GM18951 (cell line): Measurements from ENCODE around the gene PYM1.

Experiments
- POLR2A ChIP-seq: IDR thresholded peaks from 4 replicates; pipeline ENCODE4 v1.6.1; 2011; ENCODE audit warnings: mild to moderate bottlenecking; ENCODE audit not compliant: insufficient read length, insufficient read depth; ENCODE audit errors: extremely low read depth
- in situ Hi-C: fragments of 300-500 bp; cut with MboI; formaldehyde crosslinking; loops from one replicate; pipeline ENCODE4 v1.12.0; 2022; ENCODE audit warnings: low sequenced_read_pairs, mixed read lengths, inconsistent platforms; ENCODE audit not compliant: unreplicated experiment

Gene PYM1

DNA sequence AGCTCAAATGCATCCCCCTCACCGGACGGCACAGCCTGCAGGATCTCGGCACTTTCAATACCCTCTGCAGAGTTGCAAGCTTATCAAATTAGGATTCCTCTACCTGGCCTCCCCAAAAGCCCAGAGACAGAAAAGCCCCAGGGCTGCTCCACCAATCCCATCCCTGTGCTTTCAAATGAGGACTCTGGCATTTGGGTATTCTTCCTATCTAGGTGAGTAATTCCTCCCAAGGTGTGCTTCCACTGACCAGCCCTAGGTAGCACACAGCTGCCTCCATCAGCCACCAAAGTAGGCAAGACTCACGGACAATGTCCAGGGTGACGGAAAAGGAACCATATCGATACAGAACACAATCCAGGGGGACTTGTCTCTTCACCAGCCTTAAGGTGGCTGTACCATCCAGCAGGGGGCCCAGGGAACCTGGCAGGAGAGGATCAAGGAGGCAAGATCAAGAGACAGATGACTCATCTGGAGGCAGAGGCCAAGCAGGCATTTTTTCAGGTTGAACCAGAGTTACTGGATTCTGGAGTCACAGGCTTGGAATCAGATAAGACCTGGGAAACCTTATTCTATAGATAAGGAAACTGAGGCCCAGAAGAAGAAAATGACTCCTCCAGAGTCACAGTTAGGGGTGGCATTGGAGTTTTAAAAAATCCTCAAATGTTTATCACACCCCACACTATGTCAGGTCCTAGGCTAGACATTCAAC is 28.3 kb upstream of the PYM1 start:
- TF ChIP-seq POLR2A = no peak
- in situ Hi-C loops = no loop called here

DNA sequence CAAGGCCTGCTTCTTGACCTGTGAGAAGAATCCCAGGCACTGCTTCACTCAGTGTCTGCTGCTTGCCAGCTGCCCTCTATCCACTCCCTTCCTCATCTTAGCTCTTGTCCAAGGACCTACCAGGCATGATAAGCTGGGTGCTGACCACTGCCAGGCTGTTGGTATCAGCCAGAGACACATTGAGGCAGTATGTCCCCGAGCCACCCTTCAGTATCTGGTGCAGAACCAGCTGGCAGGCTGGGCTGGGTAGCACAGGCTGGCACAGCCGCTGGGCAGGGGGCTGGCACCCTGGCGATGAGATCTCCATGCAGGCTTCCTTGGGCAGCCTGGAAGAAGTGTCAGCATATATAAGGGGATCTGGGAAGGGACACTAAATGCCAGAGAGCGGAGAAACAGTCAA is 27.6 kb upstream of the PYM1 start:
- no peak for TF ChIP-seq POLR2A
- in situ Hi-C loops = no loop called here

DNA sequence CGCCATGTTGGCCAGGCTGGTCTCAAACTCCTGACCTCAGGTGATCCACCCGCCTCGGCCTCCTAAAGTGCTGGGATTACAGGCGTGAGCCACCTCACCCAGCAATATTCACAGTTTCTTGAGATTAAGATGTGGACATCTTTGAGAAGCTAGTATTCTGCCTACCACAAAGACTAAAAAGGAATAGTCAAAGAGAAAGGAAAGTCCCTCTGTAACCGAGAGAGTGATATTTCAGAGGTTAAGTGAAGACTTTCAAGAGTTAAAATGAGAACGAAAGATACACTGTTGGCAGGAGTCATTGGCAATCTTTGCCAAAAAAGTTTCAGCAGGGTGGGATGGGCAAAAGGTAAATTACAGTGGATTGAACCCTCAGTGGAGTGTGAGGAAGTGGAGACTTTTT is 18.9 kb upstream of the PYM1 start:
- in situ Hi-C loops = loop anchor here (10.0 kb wide), 1 partner anchor 202 kb away; the partner anchor contains the start of gene GDF11
- TF ChIP-seq POLR2A = no peak

DNA sequence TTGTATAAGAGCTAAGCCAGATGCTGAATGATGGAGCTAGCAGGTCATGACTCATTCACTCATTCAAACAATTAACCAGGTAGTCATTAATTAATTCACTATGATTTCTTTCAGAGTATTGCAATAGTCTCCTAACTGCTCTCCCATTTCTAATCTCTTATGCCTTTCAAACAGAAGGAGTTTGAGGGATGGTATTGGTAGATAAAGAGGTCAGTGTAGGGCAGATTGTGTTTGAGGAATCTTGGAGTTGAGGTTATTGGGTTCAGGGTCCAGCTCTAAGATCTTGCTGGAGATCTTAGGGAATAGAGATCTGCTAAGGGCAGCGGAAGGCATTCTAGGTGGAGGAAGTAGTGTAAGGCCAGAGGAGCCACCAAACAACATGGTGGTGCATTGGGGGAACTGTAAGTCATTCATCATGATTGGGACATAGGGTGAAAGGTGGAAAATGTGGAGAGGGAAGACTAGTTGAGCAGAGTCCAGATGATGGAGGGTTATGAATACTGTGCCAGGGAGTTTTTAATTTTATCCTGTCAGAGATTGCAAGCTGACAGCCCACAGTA is 15.0 kb upstream of the PYM1 start:
- in situ Hi-C loops = loop anchor here (10.0 kb wide), 1 partner anchor 198 kb away; the partner anchor contains the start of gene GDF11
- no peak for TF ChIP-seq POLR2A

DNA sequence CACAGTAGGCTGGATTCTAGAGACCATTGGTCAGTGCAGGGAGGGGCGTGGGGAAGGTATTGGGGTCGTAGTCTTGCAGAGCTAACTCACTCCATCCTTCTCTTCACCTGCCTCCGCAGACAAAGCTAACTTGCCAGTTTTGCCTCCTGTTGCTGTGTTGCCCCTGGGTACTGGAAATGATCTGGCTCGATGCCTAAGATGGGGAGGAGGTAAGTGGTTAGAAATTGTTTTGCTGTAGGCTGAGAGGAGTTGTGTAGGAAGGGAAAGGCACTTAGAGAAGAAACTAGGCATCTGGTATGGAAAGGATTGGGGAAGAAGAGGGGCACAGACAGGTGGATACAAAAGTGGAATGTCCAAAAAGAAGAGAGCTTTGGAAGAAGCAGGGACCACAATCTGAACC is 14.4 kb upstream of the PYM1 start:
- TF ChIP-seq POLR2A = no peak
- in situ Hi-C loops = loop anchor here (10.0 kb wide), 1 partner anchor 197 kb away; the partner anchor contains the start of gene GDF11

DNA sequence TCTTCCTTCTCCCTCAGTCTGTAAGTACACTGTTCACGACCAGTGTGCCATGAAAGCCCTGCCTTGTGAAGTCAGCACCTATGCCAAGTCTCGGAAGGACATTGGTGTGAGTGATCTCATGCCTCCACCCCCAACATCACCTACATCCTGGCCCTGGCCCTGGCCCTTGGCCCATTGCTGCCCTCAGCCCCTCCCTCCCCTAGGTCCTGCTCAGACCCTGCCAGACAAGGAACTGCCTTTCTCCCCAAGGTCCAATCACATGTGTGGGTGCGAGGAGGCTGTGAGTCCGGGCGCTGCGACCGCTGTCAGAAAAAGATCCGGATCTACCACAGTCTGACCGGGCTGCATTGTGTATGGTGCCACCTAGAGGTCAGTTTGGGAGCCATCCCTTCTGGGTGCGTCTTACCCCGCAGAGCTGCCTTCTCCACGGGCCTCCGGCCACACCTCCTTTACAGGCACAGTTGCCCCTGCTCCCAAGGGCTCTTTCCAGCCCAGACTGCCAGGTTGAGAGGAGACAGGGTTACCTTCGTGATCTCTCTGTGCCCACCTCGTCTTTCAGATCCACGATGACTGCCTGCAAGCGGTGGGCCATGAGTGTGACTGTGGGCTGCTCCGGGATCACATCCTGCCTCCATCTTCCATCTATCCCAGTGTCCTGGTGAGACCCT is 12.5 kb upstream of the PYM1 start:
- in situ Hi-C loops = loop anchor here (10.0 kb wide), 1 partner anchor 195 kb away; the partner anchor contains the start of gene GDF11
- no peak for TF ChIP-seq POLR2A

DNA sequence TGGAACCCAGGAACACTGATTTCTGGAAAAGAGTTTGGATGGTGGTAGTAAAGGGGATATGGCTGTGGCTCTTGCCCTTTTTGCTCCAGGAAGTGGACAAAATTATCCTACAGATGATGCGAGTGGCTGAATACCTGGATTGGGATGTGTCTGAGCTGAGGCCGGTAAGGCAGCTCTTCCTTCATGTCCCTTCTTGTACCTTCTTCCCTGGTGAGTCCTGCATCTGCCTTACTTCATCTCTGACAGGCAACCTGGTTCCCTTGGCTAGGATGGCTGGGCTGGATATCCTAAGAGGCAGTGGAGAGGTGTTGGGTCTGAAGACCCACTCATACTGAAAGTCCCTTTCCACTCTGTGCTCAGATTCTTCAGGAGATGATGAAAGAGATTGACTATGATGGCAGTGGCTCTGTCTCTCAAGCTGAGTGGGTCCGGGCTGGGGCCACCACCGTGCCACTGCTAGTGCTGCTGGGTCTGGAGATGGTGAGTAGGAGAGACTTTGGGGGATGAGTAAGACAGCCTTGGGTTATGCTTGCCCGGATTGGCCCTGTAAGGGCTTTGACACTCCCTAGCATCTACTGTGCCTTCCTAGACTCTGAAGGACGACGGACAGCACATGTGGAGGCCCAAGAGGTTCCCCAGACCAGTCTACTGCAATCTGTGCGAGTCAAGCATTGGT is 11.3 kb upstream of the PYM1 start:
- TF ChIP-seq POLR2A = no peak
- in situ Hi-C loops = no loop called here

DNA sequence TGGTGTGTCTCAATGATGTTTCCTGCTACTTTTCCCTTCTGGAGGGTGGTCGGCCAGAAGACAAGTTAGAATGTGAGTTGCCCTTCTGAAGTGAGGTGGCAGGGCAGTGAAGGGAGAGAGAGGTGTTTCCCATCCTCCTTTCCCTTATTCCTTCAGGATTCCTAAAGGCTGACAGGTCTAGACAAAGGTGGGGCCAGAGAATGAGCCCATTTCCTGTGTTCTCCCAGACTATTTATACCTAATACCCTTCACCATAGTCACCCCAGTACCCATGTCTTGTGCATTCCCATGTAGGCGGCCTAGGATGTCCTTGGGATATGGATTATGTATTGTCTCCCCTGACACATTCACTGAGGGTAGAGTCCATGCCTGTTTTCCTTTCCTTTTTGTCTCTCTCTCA is 10.3 kb upstream of the PYM1 start:
- in situ Hi-C loops = no loop called here
- no peak for TF ChIP-seq POLR2A

DNA sequence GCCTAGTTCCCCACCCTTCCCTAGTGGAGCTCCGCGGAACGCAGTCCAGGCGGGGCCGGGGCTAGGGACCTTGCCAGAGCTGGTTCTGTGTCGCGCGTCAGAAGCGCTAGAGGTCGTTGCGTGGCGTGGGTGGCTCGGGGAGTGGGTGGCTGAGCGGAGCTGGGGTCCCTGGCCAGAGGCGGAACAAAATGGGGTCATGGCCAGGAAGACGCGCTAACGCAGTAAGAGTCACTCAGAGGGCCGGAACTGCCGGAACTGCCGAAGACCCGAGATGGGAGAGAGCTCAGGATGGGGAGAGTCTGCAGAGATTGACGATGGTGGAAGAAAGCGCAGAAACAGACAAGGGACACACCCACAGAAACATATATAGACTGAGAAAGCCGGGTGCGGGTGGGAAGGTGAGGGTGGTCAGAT is 8.1 kb upstream of the PYM1 start:
- no peak for TF ChIP-seq POLR2A
- in situ Hi-C loops = no loop called here

DNA sequence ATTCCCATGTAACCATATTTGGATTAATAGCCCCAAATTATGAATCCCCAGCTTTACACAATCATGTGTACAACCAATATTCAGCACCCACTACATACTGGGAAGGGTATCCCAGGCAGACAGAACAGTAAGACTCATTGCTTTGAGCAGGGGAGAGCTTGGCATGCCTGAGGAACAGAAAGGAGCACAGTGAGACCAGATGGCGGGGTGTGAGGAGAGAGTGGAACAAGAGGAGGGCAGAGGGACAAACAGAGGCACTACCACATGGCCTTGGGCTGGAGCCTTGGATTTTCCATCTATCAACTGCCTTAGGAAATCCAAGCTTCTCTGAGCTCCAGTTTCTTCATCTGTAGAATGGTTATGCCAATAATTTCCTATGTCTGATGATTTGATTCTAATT is 7.1 kb upstream of the PYM1 start:
- no peak for TF ChIP-seq POLR2A
- in situ Hi-C loops = no loop called here

DNA sequence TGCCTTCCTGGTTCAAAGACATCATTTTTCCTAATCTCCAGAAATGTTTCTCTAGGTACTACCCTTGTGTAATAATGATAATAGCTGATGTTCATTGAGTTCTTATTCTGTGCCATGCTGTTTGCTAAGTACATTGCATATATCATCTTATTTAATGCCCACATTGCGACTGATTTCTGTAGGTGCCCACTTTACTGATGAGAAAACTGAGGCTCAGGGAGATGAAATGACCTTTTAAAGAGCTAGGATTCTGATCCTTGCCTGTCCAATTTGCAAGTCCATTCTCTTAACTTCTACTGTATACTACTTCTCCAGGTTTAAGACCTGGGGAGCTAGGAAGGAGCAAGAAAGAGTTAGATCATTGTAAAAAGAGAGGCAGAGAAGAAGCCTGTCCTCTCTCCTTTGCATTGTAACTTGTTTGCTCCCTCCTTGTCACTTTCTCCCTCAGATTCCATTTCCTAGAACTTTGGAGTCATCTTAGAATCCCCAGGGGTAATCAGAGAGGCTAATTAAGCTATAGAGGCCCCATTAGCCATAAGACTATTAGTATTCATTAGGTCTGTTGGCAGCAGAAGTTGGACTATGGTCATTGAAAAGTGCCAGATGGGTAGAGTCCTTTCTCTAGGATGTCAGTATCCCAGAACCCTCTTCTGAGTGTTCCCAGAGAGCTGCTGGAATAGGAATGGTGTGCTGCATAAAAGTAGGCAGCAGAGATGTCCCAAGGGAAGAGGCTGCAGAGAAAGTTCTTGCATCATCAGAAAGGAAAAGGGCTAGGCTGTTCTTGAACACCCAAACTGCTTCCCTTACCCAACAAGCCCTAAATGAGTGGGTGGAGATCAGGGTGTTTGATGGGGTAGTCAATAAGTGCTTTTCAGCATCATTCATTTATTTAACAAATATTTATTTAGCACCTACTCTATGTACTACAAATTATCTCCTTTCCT is 6.4 kb upstream of the PYM1 start:
- no peak for TF ChIP-seq POLR2A
- in situ Hi-C loops = no loop called here

DNA sequence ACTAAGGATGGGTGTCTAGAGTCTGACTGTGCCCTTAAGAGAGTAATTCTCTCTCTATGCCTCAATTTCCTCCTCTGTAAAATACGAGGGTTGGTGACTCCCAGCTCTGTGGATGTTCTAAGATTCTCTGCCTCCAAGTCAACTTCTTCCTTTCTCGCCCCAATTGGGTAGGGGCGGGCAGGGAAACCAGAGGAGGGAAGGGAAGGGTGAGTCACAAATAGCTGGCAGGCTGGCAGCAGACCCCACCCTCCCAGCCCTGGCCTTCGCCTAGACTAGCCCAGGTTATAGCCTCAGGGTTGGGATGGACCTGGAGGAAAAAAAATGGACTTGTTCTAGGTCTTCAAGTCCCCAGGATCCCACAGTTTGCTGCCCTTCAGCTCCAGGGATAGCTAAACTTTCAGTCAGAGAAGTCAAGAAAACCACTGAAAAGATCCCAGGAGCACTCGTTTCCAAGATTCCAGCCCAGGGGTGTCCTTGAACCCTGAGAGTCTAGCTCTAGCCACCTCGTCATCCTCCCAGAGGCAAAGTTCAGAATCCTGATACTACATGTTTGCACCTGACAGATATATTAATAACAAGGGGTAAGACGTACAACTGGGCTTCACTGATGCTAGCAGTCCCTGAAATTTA is 5.6 kb upstream of the PYM1 start:
- in situ Hi-C loops = no loop called here

More for the DNA sequence above, 5.6 kb upstream of the PYM1 start:
- no peak for TF ChIP-seq POLR2A
